GM21526 (cell line): Measurements from ENCODE around the gene YTHDF1.

ENCODE experiments used
- ATAC-seq: cut with Tn5 transposase; IDR thresholded peaks from one replicate; pipeline ENCODE4 v1.9.1; 2021; ENCODE audit warnings: moderate library complexity; ENCODE audit not compliant: unreplicated experiment, low FRiP score

Gene YTHDF1

GRCh38 chr20:63175038-63175895 is 40.7 kb downstream of the YTHDF1 start:
- no peak for ATAC-seq

GRCh38 chr20:63174309-63175037 is 41.5 kb downstream of the YTHDF1 start:
- ATAC-seq = no peak

GRCh38 chr20:63173552-63174191 is 42.3 kb downstream of the YTHDF1 start:
- no peak for ATAC-seq

- no peak for ATAC-seq
Measured at GRCh38 chr20:63172726-63173125, 43.2 kb downstream of the YTHDF1 start.

GRCh38 chr20:63171991-63172390 is 43.9 kb downstream of the YTHDF1 start:
- ATAC-seq = no peak

GRCh38 chr20:63169681-63170080 is 46.2 kb downstream of the YTHDF1 start:
- no peak for ATAC-seq

GRCh38 chr20:63168861-63169260 is 47.1 kb downstream of the YTHDF1 start:
- ATAC-seq = no peak

- ATAC-seq = no peak
Measured at GRCh38 chr20:63167918-63168520, 47.9 kb downstream of the YTHDF1 start.

GRCh38 chr20:63167026-63167917 is 48.7 kb downstream of the YTHDF1 start:
- ATAC-seq = no peak

GRCh38 chr20:63166193-63167020 is 49.5 kb downstream of the YTHDF1 start:
- ATAC-seq = no peak

- ATAC-seq = no peak
Measured at GRCh38 chr20:63165356-63166192, 50.4 kb downstream of the YTHDF1 start.

GRCh38 chr20:63164484-63165355 is 51.2 kb downstream of the YTHDF1 start:
- ATAC-seq = no peak

GRCh38 chr20:63163596-63164483 is 52.1 kb downstream of the YTHDF1 start:
- ATAC-seq = no peak

- ATAC-seq = no peak
Measured at GRCh38 chr20:63163171-63163570, 52.8 kb downstream of the YTHDF1 start.

GRCh38 chr20:63162206-63162795 is 53.6 kb downstream of the YTHDF1 start:
- ATAC-seq = no peak

- no peak for ATAC-seq
Measured at GRCh38 chr20:63161176-63161651, 54.7 kb downstream of the YTHDF1 start.
